HG02970 (cell line): ENCODE data around the gene ANKS1B.

Source experiments
- ATAC-seq: cut with Tn5 transposase; IDR thresholded peaks from one replicate; pipeline ENCODE4 v1.9.1; 2021; ENCODE audit warnings: mild to moderate bottlenecking, moderate library complexity, moderate number of reproducible peaks; ENCODE audit not compliant: unreplicated experiment, low FRiP score

ANKS1B gene

GRCh38 chr12:98922871-98923270 is 1061.9 kb downstream of the ANKS1B start:
- ATAC-seq = no peak

DNA sequence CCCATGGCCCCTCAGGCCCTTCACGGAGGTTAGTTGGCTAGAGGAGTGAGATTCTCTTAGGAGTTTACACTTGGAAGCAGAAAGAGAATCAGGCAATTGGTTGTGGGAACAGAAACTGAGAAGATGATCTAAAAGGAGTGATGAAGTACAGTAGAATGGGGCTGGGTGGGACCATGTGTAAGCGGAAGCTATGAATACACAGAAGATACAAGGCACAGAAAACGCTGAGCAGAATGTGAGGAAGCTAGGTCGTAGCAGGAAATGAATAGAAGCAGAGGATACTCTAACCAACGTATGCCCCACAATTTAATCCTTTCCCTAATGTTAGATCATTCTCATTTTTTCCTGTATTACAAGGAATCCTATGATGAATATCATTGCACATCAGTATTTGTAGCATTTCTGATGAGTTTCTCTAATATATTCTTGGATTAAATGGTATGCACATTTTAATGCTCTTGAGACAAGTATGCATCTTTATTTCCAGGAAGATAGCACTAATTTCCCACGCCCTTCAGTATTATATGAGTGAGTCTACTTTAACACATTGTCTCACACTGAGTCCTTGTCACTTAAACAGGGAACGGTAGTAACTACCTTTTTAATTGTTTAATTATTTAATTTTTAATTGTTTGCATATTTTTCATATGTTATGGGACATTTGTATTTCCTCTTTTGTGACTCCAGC is 1066.4 kb downstream of the ANKS1B start:
- ATAC-seq = no peak

- ATAC-seq = no peak
Observed at GRCh38 chr12:98916106-98916505, 1068.6 kb downstream of the ANKS1B start.

GRCh38 chr12:98912401-98912974 is 1072.2 kb downstream of the ANKS1B start:
- ATAC-seq = no peak

GRCh38 chr12:98911396-98911795 is 1073.3 kb downstream of the ANKS1B start:
- no peak for ATAC-seq

DNA sequence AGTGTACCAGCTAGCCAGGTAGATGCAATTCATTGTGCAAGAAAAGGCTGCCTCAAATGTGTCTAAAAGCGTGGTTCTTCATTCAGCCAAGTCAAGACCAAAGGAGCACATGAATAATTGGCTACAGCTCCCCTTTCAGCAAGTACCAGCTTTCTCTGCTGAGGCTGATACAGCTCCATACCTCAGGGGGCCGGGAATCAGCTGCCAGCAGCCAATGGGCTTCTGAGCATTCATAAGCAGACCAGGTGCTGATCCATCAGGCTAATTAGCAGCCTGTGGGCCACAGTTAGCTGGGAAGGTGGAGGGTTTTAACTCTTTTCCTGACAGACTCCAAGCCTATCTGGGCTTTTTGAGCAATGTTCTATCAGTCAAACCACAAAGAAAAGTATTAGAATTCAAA is 1075.0 kb downstream of the ANKS1B start:
- no peak for ATAC-seq

DNA sequence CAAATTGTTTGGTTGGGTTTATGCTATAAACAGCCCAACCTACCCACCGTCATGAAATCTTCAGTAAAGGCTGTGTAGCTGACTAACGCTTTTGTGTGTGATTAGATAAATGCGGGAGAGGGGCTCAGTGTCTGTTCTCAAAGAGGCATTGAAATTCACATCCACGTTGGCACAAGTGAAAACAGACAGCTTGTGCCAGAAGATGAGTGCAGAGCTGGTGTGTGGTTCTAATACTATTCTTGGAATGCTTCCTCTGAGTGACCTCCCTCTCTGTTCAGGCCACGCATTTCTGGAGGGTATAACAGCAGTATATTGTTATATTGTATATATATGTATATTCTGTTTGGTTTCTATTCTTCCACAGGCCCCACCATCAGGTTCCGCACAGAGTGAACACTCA is 1075.9 kb downstream of the ANKS1B start:
- no peak for ATAC-seq

GRCh38 chr12:98903875-98904274 is 1080.9 kb downstream of the ANKS1B start:
- ATAC-seq = no peak

DNA sequence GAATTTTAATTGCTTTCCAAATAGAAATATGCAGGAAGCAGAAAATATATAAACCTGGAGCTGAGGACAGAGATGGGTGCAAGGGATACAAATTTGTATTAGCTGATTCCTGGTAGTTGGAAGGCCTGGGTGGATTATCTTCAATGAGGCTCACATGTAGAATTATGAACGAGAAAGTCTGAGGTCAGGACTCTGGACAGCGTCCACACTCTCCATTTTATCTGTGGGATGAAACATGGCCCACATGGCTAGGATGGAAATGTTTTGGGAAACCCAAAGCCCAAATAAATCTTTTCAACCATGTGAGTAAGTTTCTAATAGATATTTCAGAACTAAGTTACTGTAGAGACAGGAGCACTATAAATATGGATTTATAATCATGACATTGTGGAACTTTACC is 1083.5 kb downstream of the ANKS1B start:
- ATAC-seq = no peak

DNA sequence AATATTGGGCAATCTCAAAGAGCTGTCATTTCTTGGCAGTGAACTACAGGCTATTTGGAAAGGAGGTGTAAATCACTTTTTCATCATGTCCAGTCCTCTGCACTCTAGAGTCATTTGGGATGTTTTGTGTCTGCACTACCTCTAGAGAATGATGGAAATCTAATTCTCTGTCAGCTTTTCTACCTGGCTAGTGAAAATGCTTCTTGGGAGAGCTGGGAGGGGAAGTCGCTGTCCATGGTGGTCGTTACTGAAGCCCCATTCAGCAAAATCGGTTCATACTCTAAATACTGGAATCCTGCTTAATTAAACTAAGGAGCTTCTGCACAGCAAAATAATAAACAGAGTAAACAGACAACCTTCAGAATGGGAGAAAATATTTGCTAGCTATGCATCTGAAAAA is 1087.8 kb downstream of the ANKS1B start:
- no peak for ATAC-seq

GRCh38 chr12:98895086-98895651 is 1089.6 kb downstream of the ANKS1B start:
- no peak for ATAC-seq

DNA sequence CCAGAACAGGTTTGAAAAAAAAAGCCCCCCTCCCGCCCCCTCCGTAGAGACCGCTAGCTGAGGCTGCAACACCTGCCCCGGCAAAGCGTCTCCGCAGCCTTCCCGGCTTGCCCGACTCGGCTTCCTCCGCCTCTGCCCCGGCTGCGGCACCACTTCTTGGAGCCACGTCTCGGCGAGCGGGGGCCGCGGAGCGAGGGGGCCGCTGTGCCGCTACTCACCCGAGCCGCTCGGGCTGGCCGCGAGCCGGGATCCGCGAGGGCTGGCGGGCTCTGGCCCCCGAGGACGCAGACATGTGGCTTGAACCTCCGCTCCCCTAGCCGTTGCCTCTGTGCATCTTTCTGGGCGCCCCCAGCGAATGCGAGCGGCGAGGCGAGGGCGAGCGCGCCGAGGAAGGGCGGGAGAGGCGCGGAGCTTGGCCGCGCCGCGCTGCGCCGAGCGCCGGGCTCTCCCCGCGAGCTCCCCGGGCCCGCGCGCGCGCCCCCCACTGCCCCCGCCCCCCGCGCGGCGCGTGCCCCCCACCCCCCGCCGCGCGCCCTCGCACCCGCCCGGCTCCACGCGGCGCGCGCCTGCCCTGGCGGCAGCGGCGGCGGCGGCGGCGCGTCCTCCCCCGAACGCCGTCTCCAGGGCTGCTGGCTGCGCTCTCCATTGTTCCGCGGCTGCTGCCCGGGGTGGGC is 1090.2 kb downstream of the ANKS1B start:
- ATAC-seq = no peak

DNA sequence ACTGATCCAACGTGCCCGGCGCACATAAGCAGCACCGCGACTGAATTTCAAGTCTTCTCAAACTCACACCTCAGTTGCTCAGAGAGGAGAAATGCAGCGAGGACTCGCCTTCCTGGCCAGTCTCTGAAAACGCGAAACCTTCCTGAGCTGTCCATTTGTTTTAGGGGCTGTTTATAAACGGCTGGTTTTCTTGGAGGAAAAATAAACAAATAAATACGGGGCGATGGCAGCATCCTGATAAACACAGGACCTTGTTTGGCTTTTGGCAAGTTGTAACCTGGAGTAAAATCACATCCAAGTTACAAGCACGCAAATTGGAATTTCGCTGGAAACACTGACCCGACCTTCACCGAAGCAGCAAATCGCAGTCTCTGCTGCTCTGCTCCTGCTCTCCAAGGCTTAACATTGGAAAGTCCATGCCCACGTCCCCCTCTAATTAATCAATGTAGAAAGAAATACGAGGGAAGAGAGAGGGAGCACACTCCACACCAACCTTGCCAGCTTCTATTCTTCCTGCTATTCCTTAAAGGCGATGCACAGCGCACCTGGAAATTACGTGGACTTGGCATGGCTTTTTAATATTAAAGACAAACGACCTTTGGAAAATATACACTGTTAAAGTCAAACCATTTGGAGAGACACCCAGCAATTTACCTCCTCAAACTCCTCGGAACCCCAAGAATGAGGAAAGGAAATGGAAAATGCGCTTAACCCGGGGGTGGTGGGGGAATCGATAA is 1090.9 kb downstream of the ANKS1B start:
- ATAC-seq = no peak

- ATAC-seq = no peak
Observed at GRCh38 chr12:98893126-98893674, 1091.5 kb downstream of the ANKS1B start.

DNA sequence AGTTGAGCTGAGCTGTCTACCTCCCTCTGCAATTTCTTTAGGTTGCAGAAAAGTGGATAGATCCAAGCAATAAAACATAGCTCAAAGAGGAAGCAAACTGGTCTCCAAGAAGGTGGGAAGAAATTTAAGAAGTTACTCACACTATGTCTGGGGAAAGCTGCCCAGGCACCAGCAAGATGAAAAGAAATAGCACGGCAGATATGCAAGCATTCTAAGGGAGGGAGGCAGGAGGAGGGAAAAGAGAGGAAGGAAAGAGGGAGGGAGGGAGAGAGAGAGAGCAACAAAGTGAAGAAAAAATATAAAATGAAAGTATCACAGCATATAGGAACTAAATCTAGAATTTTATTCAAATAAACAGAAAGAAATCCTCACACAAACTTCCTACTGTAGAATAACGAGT is 1099.0 kb downstream of the ANKS1B start:
- no peak for ATAC-seq

DNA sequence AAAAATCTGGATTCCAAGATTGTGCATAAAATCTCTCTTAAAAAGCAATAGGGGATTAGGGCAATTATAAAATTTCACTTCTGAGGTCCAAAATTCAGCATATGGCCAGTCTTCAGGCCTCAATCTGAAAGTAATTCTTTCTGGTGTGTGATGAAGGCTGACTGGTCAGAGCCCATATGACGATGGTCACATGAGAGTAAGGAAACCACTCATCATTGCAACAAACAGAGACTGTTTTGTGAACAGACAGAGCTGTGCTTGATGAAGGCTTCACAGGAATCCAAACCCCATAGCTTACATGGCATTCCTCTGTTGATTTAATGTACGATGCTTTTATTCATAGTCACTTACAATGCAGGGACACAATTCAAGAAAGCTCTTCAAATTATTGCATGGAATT is 1101.5 kb downstream of the ANKS1B start:
- no peak for ATAC-seq

- ATAC-seq = no peak
Observed at GRCh38 chr12:98882526-98882925, 1102.2 kb downstream of the ANKS1B start.

- no peak for ATAC-seq
Observed at GRCh38 chr12:98873776-98874175, 1111.0 kb downstream of the ANKS1B start.

- no peak for ATAC-seq
Observed at GRCh38 chr12:98870504-98870903, 1114.2 kb downstream of the ANKS1B start.

GRCh38 chr12:98869886-98870503 is 1114.7 kb downstream of the ANKS1B start:
- no peak for ATAC-seq
